LNCAP (cell line): ENCODE measurements around the gene CFAP77.
A peak's percentile ranks its signal among the peaks of the same experiment; 100 is the strongest.

ENCODE experiments used
- CTCF ChIP-seq: fragments of 450-650 bp; IDR thresholded peaks from 2 replicates; pipeline ENCODE4 v1.5.1; 2017; ENCODE audit warnings: mild to moderate bottlenecking

Gene CFAP77

GRCh38 chr9:132546148-132547051 lies 136.4 kb downstream of the CFAP77 start:
- TF ChIP-seq CTCF: peak; percentile 30

- no peak for TF ChIP-seq CTCF
These were observed 137.0 kb downstream of the CFAP77 start for GRCh38 chr9:132547052-132547431.

DNA sequence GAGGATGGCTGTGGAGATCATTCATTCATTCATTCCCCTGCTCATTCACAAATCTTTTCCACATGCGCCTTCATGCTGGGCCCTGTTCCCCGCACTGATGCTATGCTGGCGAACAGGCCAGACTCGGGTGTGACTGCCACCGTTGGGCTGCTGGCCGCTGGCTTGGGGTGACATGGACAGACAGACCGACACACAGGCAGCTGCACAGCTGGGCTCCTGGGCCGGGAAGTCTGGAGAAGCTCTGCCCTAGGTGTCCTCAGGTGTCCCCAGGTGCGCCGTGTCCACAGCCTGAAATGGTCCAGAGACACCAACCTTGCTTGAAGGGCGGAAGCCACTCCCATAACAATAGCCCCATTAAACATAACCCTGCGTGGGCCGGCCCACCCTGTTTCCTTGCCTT lies 137.4 kb downstream of the CFAP77 start:
- no peak for TF ChIP-seq CTCF

- TF ChIP-seq CTCF: no peak
These were observed 138.1 kb downstream of the CFAP77 start for GRCh38 chr9:132547976-132548730.

DNA sequence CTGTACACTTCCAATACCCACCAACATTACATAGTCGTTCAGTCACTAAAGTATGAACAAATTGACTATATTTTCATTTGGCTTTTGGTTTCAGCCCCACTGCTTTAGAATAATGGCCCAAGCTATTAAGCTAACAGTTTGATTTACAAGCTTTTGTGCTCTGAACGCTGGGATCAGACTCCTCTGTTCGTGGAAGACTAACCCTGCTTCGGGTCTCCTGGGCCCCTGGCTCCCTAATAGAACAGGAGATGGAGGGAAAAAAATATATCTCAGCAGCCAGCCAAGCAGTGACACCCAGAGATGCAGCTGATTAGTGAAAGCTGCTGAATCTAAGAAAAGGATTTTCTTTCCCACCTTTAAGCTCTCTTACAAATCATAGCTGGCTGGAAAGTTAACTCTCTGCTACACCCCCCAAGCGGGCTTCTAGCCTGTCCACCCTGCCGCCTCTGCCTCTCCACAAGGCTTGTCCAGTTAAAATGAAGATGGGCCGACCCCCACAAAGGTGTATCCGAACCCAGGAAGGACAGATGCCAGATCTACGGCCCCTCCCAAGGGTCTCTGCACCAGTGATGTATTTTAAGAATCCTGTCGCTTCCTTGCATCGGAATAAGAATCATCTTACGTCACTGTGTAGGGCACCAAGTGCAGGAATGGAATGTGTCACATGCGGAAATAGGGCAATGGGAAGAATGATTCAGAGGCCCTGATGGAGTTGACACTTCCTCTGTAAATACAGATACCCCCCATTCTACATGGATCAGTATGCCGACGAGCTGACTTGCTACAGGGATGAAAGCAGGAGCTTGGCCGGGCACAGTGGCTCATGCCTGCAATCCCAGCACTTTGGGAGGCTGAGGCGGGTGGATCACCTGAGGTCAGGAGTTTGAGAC lies 139.0 kb downstream of the CFAP77 start:
- no peak for TF ChIP-seq CTCF

GRCh38 chr9:132551556-132551955 lies 141.5 kb downstream of the CFAP77 start:
- no peak for TF ChIP-seq CTCF

GRCh38 chr9:132552041-132552440 lies 142.0 kb downstream of the CFAP77 start:
- no peak for TF ChIP-seq CTCF
